ENCODE data around the gene TIRAP.

The TIRAP gene

DNA sequence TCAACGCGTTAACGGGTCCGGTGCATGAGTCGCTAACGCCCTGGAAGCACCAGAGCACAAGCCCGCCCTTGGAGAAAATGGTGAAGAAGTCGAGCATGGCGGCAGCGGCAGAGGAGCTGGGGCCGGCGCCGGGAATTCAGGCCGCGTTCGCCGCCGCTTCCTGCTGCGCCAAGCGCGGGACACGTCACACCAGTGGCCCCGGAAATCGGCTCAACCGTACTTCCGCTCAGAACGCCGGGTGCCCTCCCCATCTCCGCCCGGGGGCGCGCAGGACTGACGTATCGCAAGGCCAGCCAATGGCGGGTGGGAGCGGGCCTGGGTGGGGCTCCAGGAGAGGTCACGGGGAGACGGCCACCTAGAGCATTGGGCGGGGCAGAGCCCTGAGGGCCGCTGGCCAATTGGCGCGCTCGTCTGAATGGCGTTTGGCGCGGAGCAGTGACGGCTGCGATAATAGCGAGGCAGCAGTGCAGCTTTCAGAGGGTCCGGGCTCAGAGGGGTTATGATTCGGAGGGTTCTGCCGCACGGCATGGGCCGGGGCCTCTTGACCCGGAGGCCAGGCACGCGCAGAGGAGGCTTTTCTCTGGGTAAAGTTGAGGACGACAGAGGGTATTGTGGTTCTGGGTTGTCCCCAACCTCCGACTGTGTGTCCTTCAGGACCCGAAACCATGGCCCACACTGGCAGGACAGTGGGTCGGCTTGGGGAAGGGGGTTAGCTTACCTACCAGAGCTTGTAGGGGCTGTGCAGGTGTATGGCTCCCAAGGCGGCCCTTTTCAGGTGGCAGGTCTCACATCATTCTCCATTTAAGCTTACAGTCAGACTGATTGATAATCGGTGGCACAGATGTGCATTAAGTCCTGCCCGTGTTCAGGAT lies 13.9 kb upstream of the TIRAP start, which contains the start of the genes FOXRED1 and SRPRA:
Gene FOXRED1 (plus strand): TSS at position 447 of the 872 bp plus-strand sequence. CDS start 53 bp downstream, at position 500.
Gene SRPRA (minus strand): TSS at position 188 of the 872 bp plus-strand sequence. CDS start 91 bp downstream, at position 97.
- TF ChIP-seq, protein P1, sequence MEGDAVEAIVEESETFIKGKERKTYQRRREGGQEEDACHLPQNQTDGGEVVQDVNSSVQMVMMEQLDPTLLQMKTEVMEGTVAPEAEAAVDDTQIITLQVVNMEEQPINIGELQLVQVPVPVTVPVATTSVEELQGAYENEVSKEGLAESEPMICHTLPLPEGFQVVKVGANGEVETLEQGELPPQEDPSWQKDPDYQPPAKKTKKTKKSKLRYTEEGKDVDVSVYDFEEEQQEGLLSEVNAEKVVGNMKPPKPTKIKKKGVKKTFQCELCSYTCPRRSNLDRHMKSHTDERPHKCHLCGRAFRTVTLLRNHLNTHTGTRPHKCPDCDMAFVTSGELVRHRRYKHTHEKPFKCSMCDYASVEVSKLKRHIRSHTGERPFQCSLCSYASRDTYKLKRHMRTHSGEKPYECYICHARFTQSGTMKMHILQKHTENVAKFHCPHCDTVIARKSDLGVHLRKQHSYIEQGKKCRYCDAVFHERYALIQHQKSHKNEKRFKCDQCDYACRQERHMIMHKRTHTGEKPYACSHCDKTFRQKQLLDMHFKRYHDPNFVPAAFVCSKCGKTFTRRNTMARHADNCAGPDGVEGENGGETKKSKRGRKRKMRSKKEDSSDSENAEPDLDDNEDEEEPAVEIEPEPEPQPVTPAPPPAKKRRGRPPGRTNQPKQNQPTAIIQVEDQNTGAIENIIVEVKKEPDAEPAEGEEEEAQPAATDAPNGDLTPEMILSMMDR (IDR thresholded peaks at IDR 0.05; ENCODE audit: insufficient read depth, low read depth, low read length, missing control alignments), result no peak
- peak; percentile 100 for DNase-seq (ENCODE audit: low read depth)
- H3K4me3 ChIP-seq (ENCODE audit: low read depth, low read length), result peak within 1 kb of the TSS; percentile 98

DNA sequence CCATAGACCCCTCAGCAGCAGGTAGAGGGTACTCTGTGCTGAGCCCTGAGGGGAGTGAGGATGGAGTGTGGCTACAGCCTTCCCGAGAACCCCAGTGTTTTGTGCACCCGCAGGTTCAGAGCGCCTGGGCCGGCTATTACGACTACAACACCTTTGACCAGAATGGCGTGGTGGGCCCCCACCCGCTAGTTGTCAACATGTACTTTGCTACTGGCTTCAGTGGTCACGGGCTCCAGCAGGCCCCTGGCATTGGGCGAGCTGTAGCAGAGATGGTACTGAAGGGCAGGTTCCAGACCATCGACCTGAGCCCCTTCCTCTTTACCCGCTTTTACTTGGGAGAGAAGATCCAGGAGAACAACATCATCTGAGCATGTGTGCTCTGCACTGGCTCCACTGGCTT lies 5.6 kb upstream of the TIRAP start:
- TF ChIP-seq, protein P1 (IDR thresholded peaks at IDR 0.05; ENCODE audit: insufficient read depth, low read depth, low read length, missing control alignments), result no peak
- no peak for DNase-seq (ENCODE audit: low read depth)
- no peak overlapping the region for H3K4me3 ChIP-seq (ENCODE audit: low read depth, low read length)

DNA sequence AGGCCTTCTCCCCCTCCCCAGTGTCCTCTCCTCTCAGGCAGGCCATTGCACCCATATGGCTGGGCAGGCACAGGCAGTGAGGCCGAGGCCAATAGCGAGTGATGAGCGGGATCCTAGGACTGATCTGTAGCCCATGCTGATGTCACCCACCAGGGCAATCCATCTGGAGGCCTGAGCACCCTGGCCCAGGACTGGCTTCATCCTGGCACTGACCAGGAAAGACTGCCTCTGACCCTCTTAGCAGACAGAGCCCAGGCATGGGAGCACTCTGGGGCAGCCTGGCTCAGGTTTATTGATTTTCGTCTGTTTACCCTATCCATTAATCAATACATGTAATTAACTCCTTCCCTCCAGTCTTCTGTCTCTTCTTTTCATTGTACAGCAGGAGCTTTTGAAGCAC lies 5.1 kb upstream of the TIRAP start:
- DNase-seq (ENCODE audit: low read depth), result no peak
- TF ChIP-seq, protein P1 (IDR thresholded peaks at IDR 0.05; ENCODE audit: insufficient read depth, low read depth, low read length, missing control alignments), result no peak
- H3K4me3 ChIP-seq (ENCODE audit: low read depth, low read length), result no peak overlapping the region

DNA sequence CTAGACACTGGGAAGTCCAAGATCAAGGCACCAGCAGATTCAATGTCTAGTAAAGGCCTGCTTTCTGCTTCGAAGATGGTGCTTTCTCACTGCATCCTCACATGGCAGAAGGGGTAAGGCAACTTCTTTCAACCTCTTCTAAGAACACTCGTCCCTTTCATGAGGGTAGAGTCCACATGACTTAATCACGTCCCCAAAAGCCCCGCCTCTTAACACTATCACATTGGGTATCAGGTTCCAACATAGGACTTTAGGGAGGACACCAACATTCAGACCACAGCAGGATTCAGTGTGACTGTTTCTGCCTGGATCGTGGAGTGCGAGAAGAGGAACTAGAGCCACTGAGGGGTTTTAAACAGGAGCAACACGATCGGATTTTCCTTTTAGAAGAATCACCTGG lies 3.7 kb upstream of the TIRAP start:
- no peak for DNase-seq (ENCODE audit: low read depth)
- TF ChIP-seq, protein P1 (IDR thresholded peaks at IDR 0.05; ENCODE audit: insufficient read depth, low read depth, low read length, missing control alignments), result no peak
- no peak overlapping the region for H3K4me3 ChIP-seq (ENCODE audit: low read depth, low read length)

DNA sequence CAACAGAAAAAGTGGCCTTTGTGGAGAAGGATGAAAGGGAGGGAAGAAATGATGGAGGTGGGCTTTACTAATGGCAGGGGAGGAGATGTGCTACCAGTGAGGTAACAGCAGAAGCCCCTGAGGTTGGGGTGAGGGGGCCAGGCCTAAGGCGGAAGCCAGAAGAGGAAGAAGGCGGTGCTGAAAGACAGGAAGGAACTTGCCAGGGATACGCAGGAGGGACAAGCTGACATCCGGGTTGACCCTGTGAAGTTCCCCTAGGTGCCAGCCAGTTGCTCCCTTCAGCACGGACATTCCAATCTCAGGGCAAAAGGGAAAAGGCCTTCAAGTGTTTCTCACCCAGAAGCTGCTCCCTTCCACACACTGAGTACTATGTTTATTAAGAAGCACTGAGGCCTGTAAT lies 2.3 kb upstream of the TIRAP start:
- TF ChIP-seq, protein P1 (IDR thresholded peaks at IDR 0.05; ENCODE audit: insufficient read depth, low read depth, low read length, missing control alignments), result no peak
- DNase-seq (ENCODE audit: low read depth), result no peak
- H3K4me3 ChIP-seq (ENCODE audit: low read depth, low read length), result no peak overlapping the region

DNA sequence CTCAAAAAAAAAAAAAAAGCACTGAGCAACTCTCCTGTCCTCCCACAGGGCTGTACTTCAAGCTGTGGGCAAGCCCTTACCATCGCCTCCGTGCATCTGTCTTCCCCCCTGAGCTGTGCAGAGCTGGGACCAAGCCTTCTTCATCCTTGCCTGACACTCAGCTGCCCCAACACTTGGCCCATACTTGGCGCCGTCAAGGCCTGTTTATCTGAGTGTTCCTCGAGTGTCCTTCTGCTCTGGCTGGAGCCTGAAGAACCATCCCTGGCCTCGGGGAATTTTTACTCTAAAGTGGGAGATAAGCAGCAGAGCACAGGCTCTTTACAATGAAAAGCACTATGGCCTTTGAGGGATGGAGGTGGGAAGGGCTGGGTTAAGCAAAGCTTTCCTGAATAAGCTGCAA lies 1.6 kb upstream of the TIRAP start:
- TF ChIP-seq, protein P1 (IDR thresholded peaks at IDR 0.05; ENCODE audit: insufficient read depth, low read depth, low read length, missing control alignments), result no peak
- DNase-seq (ENCODE audit: low read depth), result no peak
- H3K4me3 ChIP-seq (ENCODE audit: low read depth, low read length), result no peak overlapping the region
